Measurements from ENCODE around the gene TRPC4.
"Not testable (repeated sequence)": the region's sequence is repeated elsewhere in the genome, so short reads cannot be mapped to it uniquely, and the experiment has no call there.

The TRPC4 gene

DNA sequence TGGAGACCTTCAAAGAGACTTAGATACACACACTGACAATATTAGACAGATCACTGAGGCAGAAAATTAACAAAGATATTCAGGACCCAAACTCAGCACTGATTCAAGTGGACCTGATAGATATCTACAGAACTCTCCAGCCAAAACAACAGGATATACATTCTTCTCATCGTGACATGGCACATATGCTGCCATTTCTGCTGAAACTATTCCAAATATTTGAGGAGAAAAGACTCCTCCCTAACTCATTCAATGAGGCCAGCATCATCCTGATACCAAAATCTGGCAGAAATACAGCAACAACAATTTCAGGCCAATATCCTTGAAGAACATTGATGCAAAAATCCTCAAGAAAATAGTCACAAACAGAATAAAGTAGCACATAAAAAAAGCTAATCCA is 53.3 kb downstream of the TRPC4 start:
- no peak for DNase-seq (ENCODE audit: low read depth)

DNA sequence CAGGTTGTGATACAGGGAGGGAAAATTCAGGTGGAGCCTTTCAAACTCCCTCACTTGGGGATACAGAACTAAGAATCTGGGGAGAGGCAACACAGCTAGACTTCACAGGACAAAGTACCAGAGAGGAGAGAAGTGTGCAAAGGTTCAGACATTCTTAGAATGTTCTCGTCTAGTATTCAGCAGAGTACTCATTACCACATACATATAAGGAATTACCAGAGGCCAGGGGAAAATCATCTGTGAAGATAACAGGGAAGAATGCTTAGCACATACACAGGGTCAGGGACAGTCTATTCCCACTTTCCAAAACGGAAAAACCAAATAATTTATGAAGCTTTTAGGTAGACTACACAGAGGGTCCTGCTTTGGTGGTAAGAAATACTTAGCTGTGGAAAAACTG is 58.1 kb downstream of the TRPC4 start:
- DNase-seq (ENCODE audit: low read depth) = no peak

DNA sequence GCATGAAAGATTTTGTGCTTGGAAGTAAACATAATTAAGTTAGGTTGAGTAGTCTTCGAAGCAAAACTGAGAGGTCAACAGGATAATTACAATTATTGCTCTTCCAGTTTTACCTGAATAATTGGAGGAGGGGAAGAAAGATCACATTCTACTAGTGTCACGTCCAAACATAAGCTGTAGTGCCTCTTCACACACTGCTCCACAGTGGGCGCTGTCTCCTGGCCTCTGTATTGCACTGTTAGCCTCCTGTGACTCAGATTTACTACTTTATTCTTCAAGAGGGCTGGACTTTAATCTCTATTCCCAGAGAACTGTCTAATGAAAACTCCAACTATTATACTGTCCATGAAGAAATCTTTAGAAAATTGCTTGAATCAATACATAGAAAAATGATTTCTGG is 62.9 kb downstream of the TRPC4 start:
- no peak for DNase-seq (ENCODE audit: low read depth)

DNA sequence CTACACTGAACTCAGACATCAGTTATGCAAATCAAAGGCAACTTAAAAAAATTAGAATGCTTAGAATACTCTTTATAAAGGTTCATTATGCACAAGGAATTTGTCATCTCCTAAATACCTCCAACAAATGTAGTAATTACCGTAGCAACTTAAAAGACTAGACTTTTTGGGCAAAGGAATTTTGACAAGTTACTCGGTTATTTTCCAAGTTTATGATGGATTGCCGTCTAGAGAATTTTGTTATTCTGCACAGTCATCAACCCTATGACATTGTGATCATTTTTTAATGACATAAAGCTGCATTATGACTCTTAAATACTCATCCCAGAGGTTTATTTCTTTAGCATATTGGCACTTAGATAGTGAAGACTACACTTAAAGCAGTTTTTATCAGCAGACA is 71.9 kb downstream of the TRPC4 start:
- DNase-seq (ENCODE audit: low read depth) = no peak

GRCh38 chr13:37796795-37797194 is 72.8 kb downstream of the TRPC4 start:
- DNase-seq (ENCODE audit: low read depth) = not testable (repeated sequence)

- no peak for DNase-seq (ENCODE audit: low read depth)
These were observed 74.2 kb downstream of the TRPC4 start for GRCh38 chr13:37795326-37795725.

- no peak for DNase-seq (ENCODE audit: low read depth)
These were observed 77.9 kb downstream of the TRPC4 start for GRCh38 chr13:37791699-37792098.

GRCh38 chr13:37788346-37788745 is 81.2 kb downstream of the TRPC4 start:
- DNase-seq (ENCODE audit: low read depth) = no peak

- DNase-seq (ENCODE audit: low read depth) = no peak
These were observed 91.9 kb downstream of the TRPC4 start for GRCh38 chr13:37777676-37778075.

DNA sequence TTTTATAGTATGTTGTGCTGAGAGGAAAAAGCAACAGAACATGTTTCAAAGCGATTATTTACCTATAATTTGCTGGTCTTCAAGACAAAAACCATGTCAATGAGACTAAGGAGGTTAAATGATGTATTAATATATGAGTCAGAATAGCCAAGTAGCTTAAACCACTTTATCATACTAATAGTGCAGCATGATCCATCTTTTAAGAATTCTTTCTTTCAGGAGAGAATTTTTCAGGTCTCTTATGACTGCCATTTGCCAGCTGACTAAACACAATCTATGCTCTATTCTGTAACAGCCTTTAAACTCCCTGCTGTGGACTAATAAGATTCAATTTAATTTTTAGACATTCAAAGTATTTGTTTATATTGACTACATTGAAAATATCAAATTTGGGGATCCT is 93.7 kb downstream of the TRPC4 start:
- DNase-seq (ENCODE audit: low read depth) = no peak

DNA sequence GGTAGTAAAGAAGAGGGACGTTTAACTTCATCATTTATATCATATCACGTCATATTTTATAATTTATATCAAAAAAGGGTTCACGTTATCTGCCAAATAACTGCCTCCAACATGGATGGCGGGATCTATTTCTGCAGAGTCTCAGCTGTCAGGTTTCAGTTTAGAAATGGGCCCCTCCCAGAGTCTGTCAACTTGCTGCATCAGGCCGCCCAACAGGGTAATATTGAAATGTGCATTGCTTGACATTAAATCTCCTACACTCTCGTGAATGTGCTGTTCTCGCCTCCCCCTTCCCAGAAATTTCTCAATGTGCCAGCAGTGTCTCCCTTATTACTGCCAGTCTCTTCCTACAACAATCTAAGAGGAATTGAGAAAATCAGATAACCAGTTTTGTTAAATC is 96.9 kb downstream of the TRPC4 start:
- DNase-seq (ENCODE audit: low read depth) = no peak

DNA sequence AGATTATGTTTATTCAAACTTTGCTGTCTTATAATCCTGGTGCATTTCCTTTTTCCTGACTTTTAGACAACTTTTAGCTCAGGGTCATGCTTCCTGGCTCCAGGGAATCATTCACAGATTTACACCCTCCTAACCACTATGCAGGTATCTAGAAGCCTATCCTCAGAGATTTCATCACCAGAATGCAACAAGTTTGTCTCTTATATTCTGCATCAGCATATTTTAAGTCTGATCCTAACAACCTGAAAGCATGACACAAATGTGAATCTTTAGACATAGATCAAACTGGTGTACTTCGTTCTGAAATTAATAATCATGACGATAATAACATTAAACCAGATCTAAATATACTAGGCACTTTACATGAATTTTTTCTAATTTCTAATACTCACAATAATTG is 100.0 kb downstream of the TRPC4 start:
- DNase-seq (ENCODE audit: low read depth) = no peak

DNA sequence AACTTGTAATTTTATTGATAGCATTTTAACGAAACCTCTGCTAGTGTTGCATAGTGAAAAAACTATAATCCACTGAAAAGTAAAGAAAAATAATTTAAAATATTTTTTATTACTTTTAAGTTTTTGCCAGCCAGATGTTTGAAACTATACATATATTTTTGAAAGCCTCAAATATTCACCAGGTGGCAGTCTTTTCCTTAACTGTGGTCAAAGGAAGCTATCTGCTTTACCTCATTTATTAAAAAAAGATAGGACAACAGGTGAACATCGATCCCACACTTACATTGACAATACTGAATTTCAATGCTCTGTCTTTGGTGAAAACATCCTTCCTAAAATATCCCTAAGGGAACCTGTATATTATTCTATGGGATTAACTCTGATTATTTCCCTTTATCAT is 100.5 kb downstream of the TRPC4 start:
- DNase-seq (ENCODE audit: low read depth) = no peak

GRCh38 chr13:37766502-37766901 is 103.1 kb downstream of the TRPC4 start:
- DNase-seq (ENCODE audit: low read depth) = no peak

DNA sequence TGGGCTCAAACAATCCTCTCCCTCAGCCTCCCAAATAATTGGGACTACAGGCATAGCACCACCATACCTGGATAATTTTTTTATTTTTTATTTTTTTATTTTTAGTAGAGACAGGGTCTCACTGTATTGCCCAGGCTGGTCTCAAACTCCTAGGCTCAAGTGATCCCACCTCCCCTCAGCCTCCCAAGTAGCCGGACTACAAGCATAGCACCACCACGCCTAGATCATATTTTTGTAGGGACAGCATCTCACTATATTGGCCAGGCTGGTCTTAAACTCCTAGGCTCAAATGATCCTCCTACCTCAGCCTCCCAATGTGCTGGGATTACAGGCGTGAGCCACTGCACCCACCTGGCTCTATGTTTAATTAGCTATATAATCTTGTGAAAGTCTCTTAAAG is 114.2 kb downstream of the TRPC4 start:
- no peak for DNase-seq (ENCODE audit: low read depth)

- no peak for DNase-seq (ENCODE audit: low read depth)
These were observed 115.8 kb downstream of the TRPC4 start for GRCh38 chr13:37753776-37754175.

GRCh38 chr13:37752146-37752545 is 117.4 kb downstream of the TRPC4 start:
- no peak for DNase-seq (ENCODE audit: low read depth)

- no peak for DNase-seq (ENCODE audit: low read depth)
These were observed 118.5 kb downstream of the TRPC4 start for GRCh38 chr13:37751025-37751424.

GRCh38 chr13:37748913-37749312 is 120.7 kb downstream of the TRPC4 start:
- DNase-seq (ENCODE audit: low read depth) = no peak

GRCh38 chr13:37747071-37747612 is 122.4 kb downstream of the TRPC4 start:
- no peak for DNase-seq (ENCODE audit: low read depth)

- DNase-seq (ENCODE audit: low read depth) = no peak
These were observed 128.0 kb downstream of the TRPC4 start for GRCh38 chr13:37741536-37741935.

DNA sequence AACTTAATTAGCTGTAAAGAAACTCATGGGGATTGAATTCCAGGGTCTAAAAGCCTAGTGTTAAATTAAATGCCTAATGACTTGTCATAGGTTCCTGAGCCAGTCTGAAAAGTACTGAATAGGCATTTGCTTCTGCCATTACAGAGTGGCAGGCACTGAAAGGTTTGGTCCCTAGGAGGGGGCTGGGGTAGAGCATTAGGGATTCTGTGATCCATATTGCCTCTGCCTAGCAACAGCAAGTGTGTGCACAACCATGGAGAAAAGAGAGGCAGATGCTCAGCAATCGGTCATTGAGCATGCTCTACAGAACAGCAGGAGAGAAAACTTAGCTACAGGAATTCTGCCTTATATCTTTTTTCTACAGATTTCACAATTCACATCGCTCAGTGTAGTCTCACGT is 133.5 kb downstream of the TRPC4 start:
- no peak for DNase-seq (ENCODE audit: low read depth)

DNA sequence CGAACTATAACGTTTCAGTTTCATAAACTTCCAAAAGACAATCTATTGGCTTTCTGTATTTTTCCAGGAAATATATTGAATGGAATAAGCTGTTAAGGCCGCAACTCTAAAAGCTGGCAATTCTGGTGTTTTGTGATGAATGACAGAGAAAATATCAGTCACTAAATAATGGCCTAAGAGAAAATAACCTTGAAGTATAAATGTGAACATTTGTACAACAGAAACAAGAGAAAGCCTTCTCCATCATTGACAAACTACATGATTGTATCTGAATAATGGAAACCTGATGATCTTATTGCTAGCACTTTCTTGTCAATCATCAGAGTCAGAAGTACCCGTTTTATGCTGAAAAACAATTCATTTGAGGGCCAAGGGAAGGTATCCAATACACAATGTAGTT is 134.3 kb downstream of the TRPC4 start:
- no peak for DNase-seq (ENCODE audit: low read depth)

DNA sequence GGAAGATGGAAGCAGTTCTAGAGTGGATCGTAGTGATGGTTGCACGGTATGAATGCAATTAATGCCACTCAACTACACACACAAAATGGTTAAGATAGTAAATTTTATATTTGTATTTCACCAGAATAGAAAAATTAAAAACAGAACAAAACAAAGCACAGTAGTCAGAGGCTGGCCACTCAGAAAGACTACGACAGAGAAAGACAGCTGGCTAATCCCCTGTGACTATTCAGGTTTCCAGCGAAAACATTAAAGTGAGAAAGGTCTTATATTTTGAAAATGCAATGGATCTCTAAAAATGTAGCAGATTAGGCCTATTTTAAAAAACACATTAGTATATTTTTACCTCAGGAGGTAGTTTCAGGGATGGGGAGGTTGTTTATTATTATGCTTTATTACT is 139.7 kb downstream of the TRPC4 start:
- DNase-seq (ENCODE audit: low read depth) = no peak
